Sigmoid colon (tissue), 4 donors: ENCODE data around the gene VMO1.

Experiments
- CTCF ChIP-seq, 4 experiments: fragments of 450-650 bp in 3 of 4; fragments of 200-600 bp in 1 of 4; IDR thresholded peaks; one replicate each; pipeline ENCODE4 v1.5.1; 2016 to 2019; ENCODE audit warnings: antibody characterized with exemption in 4 of 4, mild to moderate bottlenecking in 3 of 4, moderate library complexity in 2 of 4
- POLR2A ChIP-seq, 2 donors: fragments of 450-650 bp; IDR thresholded peaks; one replicate each; pipeline ENCODE4 v1.6.1; 2016; ENCODE audit warnings: antibody characterized with exemption in 2 of 2, mild to moderate bottlenecking in 2 of 2, moderate library complexity in 2 of 2
- POLR2AphosphoS5 ChIP-seq, 4 donors: sonication (generic); formaldehyde crosslinking; IDR thresholded peaks; one replicate each; pipeline ENCODE4 v1.6.1; 2017; ENCODE audit warnings: antibody characterized with exemption in 4 of 4

GRCh38 chr17:4827399-4827798 lies 41.2 kb upstream of the VMO1 start:
- TF ChIP-seq CTCF (IDR thresholded peaks at IDR 0.05) (no peak), POLR2A (IDR thresholded peaks at IDR 0.05) (no peak), POLR2AphosphoS5 (IDR thresholded peaks at IDR 0.05) (no peak)
